SK-N-SH treated with all-trans-retinoic acid at 6 μM for 48 hours (cell line): Measurements from ENCODE around the gene PSPH.

Experiments used
- ARNTL ChIP-seq: fragments of 450-650 bp; formaldehyde crosslinking; IDR thresholded peaks from 2 replicates; pipeline ENCODE4 v1.5.0; 2020; ENCODE audit warnings: low read depth, mild to moderate bottlenecking, moderate library complexity, borderline replicate concordance
- BACH2 ChIP-seq: fragments of 250-450 bp; sonication (Bioruptor Pico); IDR thresholded peaks from 2 replicates; pipeline ENCODE4 v1.9.0; 2021; ENCODE audit warnings: mild to moderate bottlenecking, borderline replicate concordance
- CSDC2 ChIP-seq: fragments of 250-450 bp; sonication (Bioruptor Pico); IDR thresholded peaks from 2 replicates; pipeline ENCODE4 v1.5.0; 2020; ENCODE audit warnings: mild to moderate bottlenecking, moderate library complexity
- GLIS3 ChIP-seq: fragments of 250-450 bp; sonication (Bioruptor Pico); IDR thresholded peaks from 2 replicates; pipeline ENCODE4 v1.5.0; 2020; ENCODE audit warnings: mild to moderate bottlenecking, moderate library complexity
- OSR1 ChIP-seq: fragments of 250-450 bp; sonication (Bioruptor Pico); IDR thresholded peaks from 2 replicates; pipeline ENCODE4 v1.8.0; 2022; ENCODE audit warnings: moderate library complexity, mild to moderate bottlenecking, inconsistent platforms
- PATZ1 ChIP-seq: fragments of 250-450 bp; sonication (Bioruptor Pico); IDR thresholded peaks from 2 replicates; pipeline ENCODE4 v1.8.0; 2020; ENCODE audit warnings: mild to moderate bottlenecking, moderate library complexity, borderline replicate concordance
- RARB ChIP-seq: fragments of 250-450 bp; sonication (Bioruptor Pico); IDR thresholded peaks from 2 replicates; pipeline ENCODE4 v1.8.0; 2021; ENCODE audit warnings: mild to moderate bottlenecking, moderate library complexity
- TOX ChIP-seq: fragments of 250-450 bp; sonication (Bioruptor Pico); IDR thresholded peaks from 2 replicates; pipeline ENCODE4 v1.8.0; 2021; ENCODE audit warnings: mild to moderate bottlenecking, moderate library complexity, borderline replicate concordance
- TSHZ2 ChIP-seq: fragments of 250-450 bp; sonication (Bioruptor Pico); IDR thresholded peaks from 2 replicates; pipeline ENCODE4 v1.5.0; 2020; ENCODE audit warnings: mild to moderate bottlenecking, moderate library complexity
- ZC3H10 ChIP-seq: fragments of 250-450 bp; sonication (Bioruptor Pico); IDR thresholded peaks from 2 replicates; pipeline ENCODE4 v1.5.1; 2021; ENCODE audit warnings: mild to moderate bottlenecking, moderate library complexity
- ZFP3 ChIP-seq: fragments of 250-450 bp; sonication (Bioruptor Pico); IDR thresholded peaks from 2 replicates; pipeline ENCODE4 v1.5.0; 2020; ENCODE audit warnings: mild to moderate bottlenecking, moderate library complexity
- ZFP30 ChIP-seq: fragments of 450-650 bp; formaldehyde crosslinking; IDR thresholded peaks from 2 replicates; pipeline ENCODE4 v1.5.0; 2022; ENCODE audit warnings: mild to moderate bottlenecking, moderate library complexity
- ZNF8 ChIP-seq: fragments of 450-650 bp; formaldehyde crosslinking; IDR thresholded peaks from 2 replicates; pipeline ENCODE4 v1.5.0; 2020; ENCODE audit warnings: mild to moderate bottlenecking, moderate library complexity

- no peak for TF ChIP-seq OSR1
- TF ChIP-seq CSDC2 (CRISPR knock-in tag), result no peak
- TF ChIP-seq ZFP30, result no peak
- TF ChIP-seq TOX (CRISPR knock-in tag), result no peak
- no peak for TF ChIP-seq ZFP3 (CRISPR knock-in tag)
- TF ChIP-seq RARB (CRISPR knock-in tag), result no peak
- no peak for TF ChIP-seq TSHZ2 (CRISPR knock-in tag)
- TF ChIP-seq ZNF8 (CRISPR knock-in tag), result no peak
- no peak for TF ChIP-seq ARNTL (CRISPR knock-in tag)
- no peak; the same call in 1 of the 2 replicates for TF ChIP-seq PATZ1 (CRISPR knock-in tag)
- no peak for TF ChIP-seq GLIS3 (CRISPR knock-in tag)
- TF ChIP-seq ZC3H10 (CRISPR knock-in tag), result no peak
- no peak for TF ChIP-seq BACH2
These were observed 12.2 kb upstream of the PSPH start for GRCh38 chr7:56063500-56063881.
